Measurements from ENCODE around the gene CADPS. TPM values are rescaled to one million over a fixed set of nuclear protein-coding genes. Genes with fewer than 3 reads are reported as not detected.

CADPS gene
- total and polyA plus RNA-seq, 5 donors = 29.4 to 64.2 (median 39.3) TPM

DNA sequence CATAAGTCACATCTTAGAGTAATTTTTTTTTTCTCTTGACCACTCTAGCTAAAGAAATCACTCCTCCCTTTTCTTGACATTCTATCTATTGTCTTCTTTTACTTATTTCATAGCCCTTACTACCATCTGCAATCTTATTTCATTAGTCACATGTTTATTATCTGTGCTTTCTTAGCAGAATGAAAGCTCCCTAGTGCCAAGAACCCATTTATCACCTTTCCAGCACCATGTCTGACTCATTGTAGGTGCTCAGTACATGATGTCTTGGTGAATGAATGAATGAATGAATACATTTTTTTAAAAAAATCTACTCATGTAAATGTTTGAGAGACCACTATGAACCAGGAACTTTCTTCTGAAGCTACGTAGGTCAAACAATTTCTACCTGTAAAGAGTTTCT, 157.2 kb downstream of the CADPS start:
- H3K4me1 ChIP-seq (ENCODE audit: control insufficient read depth, insufficient read depth, low read length) = no peaks in the 10 kb centered on the region
- intact Hi-C loops (cut with DNase I) = no loop called here
- no peak overlapping the region for H3K27ac ChIP-seq (ENCODE audit: low read length)
- no peaks in the 10 kb centered on the region for H3K9me3 ChIP-seq (ENCODE audit: control insufficient read depth, low read length)
- ATAC-seq (no peak), DNase-seq (no peak)
- no peaks in the 10 kb centered on the region for H3K27me3 ChIP-seq (ENCODE audit: control insufficient read depth, insufficient read depth)
- no peak overlapping the region for H3K4me3 ChIP-seq (ENCODE audit: low read length)
- WGBS = 85% methylated on average over 1 of the region's 1 CpG

- ATAC-seq (no peak), DNase-seq (no peak)
- H3K9me3 ChIP-seq (ENCODE audit: control insufficient read depth, low read length) = no peaks in the 10 kb centered on the region
- no peaks in the 10 kb centered on the region for H3K27me3 ChIP-seq (ENCODE audit: control insufficient read depth, insufficient read depth)
- intact Hi-C loops (cut with DNase I) = no loop called here
- H3K27ac ChIP-seq (ENCODE audit: low read length) = no peak overlapping the region
- H3K4me3 ChIP-seq (ENCODE audit: low read length) = no peak overlapping the region
- peaks cover 2% of the 10 kb centered on the region for H3K4me1 ChIP-seq (ENCODE audit: control insufficient read depth, insufficient read depth, low read length)
Measured at GRCh38 chr3:62712746-62713145, 162.5 kb downstream of the CADPS start.

GRCh38 chr3:62710751-62711150, 164.5 kb downstream of the CADPS start:
- peaks cover 2% of the 10 kb centered on the region for H3K4me1 ChIP-seq (ENCODE audit: control insufficient read depth, insufficient read depth, low read length)
- intact Hi-C loops (cut with DNase I) = no loop called here
- 56% methylated on average over 3 of the region's 3 CpGs for WGBS
- no peaks in the 10 kb centered on the region for H3K27me3 ChIP-seq (ENCODE audit: control insufficient read depth, insufficient read depth)
- no peak overlapping the region for H3K4me3 ChIP-seq (ENCODE audit: low read length)
- DNase-seq (no peak), ATAC-seq (no peak)
- no peaks in the 10 kb centered on the region for H3K9me3 ChIP-seq (ENCODE audit: control insufficient read depth, low read length)
- H3K27ac ChIP-seq (ENCODE audit: low read length) = no peak overlapping the region

GRCh38 chr3:62708638-62709373, 166.4 kb downstream of the CADPS start:
- H3K27ac ChIP-seq (ENCODE audit: low read length) = no peak overlapping the region
- H3K4me1 ChIP-seq (ENCODE audit: control insufficient read depth, insufficient read depth, low read length) = peaks cover 2% of the 10 kb centered on the region
- intact Hi-C loops (cut with DNase I) = no loop called here
- no peak for DNase-seq
- no peak for ATAC-seq
- 34% methylated on average over 5 of the region's 5 CpGs for WGBS
- no peaks in the 10 kb centered on the region for H3K27me3 ChIP-seq (ENCODE audit: control insufficient read depth, insufficient read depth)
- H3K9me3 ChIP-seq (ENCODE audit: control insufficient read depth, low read length) = no peaks in the 10 kb centered on the region
- no peak overlapping the region for H3K4me3 ChIP-seq (ENCODE audit: low read length)

DNA sequence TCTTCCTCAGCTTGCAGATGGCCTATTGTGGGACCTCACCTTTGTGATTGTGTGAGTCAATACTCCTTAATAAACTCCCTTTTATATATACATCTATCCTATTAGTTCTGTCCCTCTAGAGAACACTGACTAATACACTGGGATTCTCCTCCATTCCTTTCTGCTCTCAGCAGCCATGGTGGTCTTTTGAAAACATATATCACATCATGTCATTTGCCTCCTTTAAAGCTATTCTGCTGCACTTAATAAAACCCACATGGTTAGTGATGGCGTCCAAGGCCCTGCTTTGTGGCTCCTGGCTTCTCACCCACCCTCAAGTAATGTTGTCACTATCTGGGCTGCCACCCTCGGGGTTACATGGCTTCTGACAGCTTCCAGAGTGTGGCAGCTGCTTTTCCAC, 169.5 kb downstream of the CADPS start:
- ATAC-seq = no peak
- Histone ChIP-seq H3K27ac (ENCODE audit: low read length) (no peak overlapping the region), H3K27me3 (ENCODE audit: control insufficient read depth, insufficient read depth) (no peaks in the 10 kb centered on the region), H3K4me1 (ENCODE audit: control insufficient read depth, insufficient read depth, low read length) (no peaks in the 10 kb centered on the region), H3K9me3 (ENCODE audit: control insufficient read depth, low read length) (no peaks in the 10 kb centered on the region), H3K4me3 (ENCODE audit: low read length) (no peak overlapping the region)
- intact Hi-C loops (cut with DNase I) = no loop called here
- DNase-seq = no peak
- 49% methylated on average over 2 of the region's 2 CpGs for WGBS

- H3K4me1 ChIP-seq (ENCODE audit: control insufficient read depth, insufficient read depth, low read length) = no peaks in the 10 kb centered on the region
- 55% methylated on average over 4 of the region's 4 CpGs for WGBS
- H3K27me3 ChIP-seq (ENCODE audit: control insufficient read depth, insufficient read depth) = no peaks in the 10 kb centered on the region
- no peaks in the 10 kb centered on the region for H3K9me3 ChIP-seq (ENCODE audit: control insufficient read depth, low read length)
- no peak for DNase-seq
- H3K27ac ChIP-seq (ENCODE audit: low read length) = no peak overlapping the region
- ATAC-seq = no peak
- intact Hi-C loops (cut with DNase I) = no loop called here
- H3K4me3 ChIP-seq (ENCODE audit: low read length) = no peak overlapping the region
Measured at GRCh38 chr3:62703451-62704167, 171.6 kb downstream of the CADPS start.

DNA sequence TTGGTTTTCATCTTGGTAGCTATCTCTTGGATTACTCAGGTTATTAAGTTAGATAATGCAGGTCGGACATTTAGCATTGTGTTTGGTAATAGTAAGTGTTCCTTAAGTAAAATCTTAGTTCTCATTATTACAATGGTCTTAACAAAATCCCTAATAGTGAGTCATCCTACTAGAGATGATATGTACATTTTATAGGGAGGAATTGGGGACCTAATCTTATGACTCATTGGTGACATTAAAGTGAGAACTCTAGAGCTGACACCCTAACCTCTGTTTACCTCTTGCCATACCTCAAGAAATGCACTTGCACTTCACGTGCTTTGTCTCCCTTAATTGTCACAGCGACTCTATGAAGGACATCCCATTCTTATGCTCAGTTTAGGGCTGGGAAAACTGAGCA, 174.9 kb downstream of the CADPS start:
- intact Hi-C loops (cut with DNase I) = no loop called here
- Histone ChIP-seq H3K4me3 (ENCODE audit: low read length) (no peak overlapping the region), H3K9me3 (ENCODE audit: control insufficient read depth, low read length) (no peaks in the 10 kb centered on the region), H3K27me3 (ENCODE audit: control insufficient read depth, insufficient read depth) (no peaks in the 10 kb centered on the region), H3K4me1 (ENCODE audit: control insufficient read depth, insufficient read depth, low read length) (no peaks in the 10 kb centered on the region), H3K27ac (ENCODE audit: low read length) (no peak overlapping the region)
- WGBS = 74% methylated on average over 3 of the region's 3 CpGs
- ATAC-seq (no peak), DNase-seq (no peak)

DNA sequence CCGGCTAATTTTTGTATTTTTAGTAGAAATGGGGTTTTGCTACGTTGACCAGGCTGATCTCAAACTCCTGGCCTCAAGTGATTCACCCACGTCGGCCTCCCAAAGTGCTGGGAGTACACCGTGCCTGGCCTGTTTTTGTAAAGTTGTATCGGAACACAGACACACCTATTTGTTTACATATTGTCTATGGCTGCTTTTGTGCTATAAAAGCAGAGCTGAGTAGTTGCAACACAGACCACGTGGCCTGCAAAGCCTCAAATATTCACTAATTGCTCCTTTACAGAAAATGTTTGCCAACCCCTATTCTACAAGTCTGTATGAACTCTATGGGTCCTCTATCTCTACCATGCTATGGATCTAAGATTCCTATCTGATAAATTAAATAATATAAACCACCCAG, 175.5 kb downstream of the CADPS start:
- H3K9me3 ChIP-seq (ENCODE audit: control insufficient read depth, low read length) = no peaks in the 10 kb centered on the region
- no peaks in the 10 kb centered on the region for H3K4me1 ChIP-seq (ENCODE audit: control insufficient read depth, insufficient read depth, low read length)
- intact Hi-C loops (cut with DNase I) = no loop called here
- H3K27ac ChIP-seq (ENCODE audit: low read length) = no peak overlapping the region
- ATAC-seq = no peak
- no peak overlapping the region for H3K4me3 ChIP-seq (ENCODE audit: low read length)
- no peak for DNase-seq
- H3K27me3 ChIP-seq (ENCODE audit: control insufficient read depth, insufficient read depth) = no peaks in the 10 kb centered on the region
- 80% methylated on average over 7 of the region's 7 CpGs for WGBS

GRCh38 chr3:62696011-62696410, 179.2 kb downstream of the CADPS start:
- no peak overlapping the region for H3K4me3 ChIP-seq (ENCODE audit: low read length)
- no peak for ATAC-seq
- no peaks in the 10 kb centered on the region for H3K4me1 ChIP-seq (ENCODE audit: control insufficient read depth, insufficient read depth, low read length)

GRCh38 chr3:62688812-62689211, 186.4 kb downstream of the CADPS start:
- H3K4me1 ChIP-seq (ENCODE audit: control insufficient read depth, insufficient read depth, low read length) = no peaks in the 10 kb centered on the region

More at GRCh38 chr3:62696011-62696410, 179.2 kb downstream of the CADPS start:
- DNase-seq = no peak
- Histone ChIP-seq H3K27me3 (ENCODE audit: control insufficient read depth, insufficient read depth) (no peaks in the 10 kb centered on the region), H3K27ac (ENCODE audit: low read length) (no peak overlapping the region), H3K9me3 (ENCODE audit: control insufficient read depth, low read length) (no peaks in the 10 kb centered on the region)
- intact Hi-C loops (cut with DNase I) = no loop called here

GRCh38 chr3:62688050-62688449, 187.2 kb downstream of the CADPS start:
- no peak overlapping the region for H3K4me3 ChIP-seq (ENCODE audit: low read length)
- no peaks in the 10 kb centered on the region for H3K4me1 ChIP-seq (ENCODE audit: control insufficient read depth, insufficient read depth, low read length)
- no peak overlapping the region for H3K27ac ChIP-seq (ENCODE audit: low read length)
- WGBS = 44% methylated on average over 2 of the region's 2 CpGs
- H3K9me3 ChIP-seq (ENCODE audit: control insufficient read depth, low read length) = no peaks in the 10 kb centered on the region
- H3K27me3 ChIP-seq (ENCODE audit: control insufficient read depth, insufficient read depth) = no peaks in the 10 kb centered on the region
- intact Hi-C loops (cut with DNase I) = no loop called here
- no peak for ATAC-seq
- no peak for DNase-seq

More at GRCh38 chr3:62688812-62689211, 186.4 kb downstream of the CADPS start:
- H3K27ac ChIP-seq (ENCODE audit: low read length) = no peak overlapping the region
- no peak overlapping the region for H3K4me3 ChIP-seq (ENCODE audit: low read length)
- H3K27me3 ChIP-seq (ENCODE audit: control insufficient read depth, insufficient read depth) = no peaks in the 10 kb centered on the region
- intact Hi-C loops (cut with DNase I) = no loop called here
- ATAC-seq = no peak
- no peak for DNase-seq
- H3K9me3 ChIP-seq (ENCODE audit: control insufficient read depth, low read length) = no peaks in the 10 kb centered on the region
- 45% methylated on average over 2 of the region's 2 CpGs for WGBS
